HG02970 (cell line): ENCODE measurements around the gene CACNA1C.

Experiments
- ATAC-seq: cut with Tn5 transposase; IDR thresholded peaks from one replicate; pipeline ENCODE4 v1.9.1; 2021; ENCODE audit warnings: mild to moderate bottlenecking, moderate library complexity, moderate number of reproducible peaks; ENCODE audit not compliant: unreplicated experiment, low FRiP score

Gene CACNA1C

GRCh38 chr12:2191534-2192153, 138.9 kb downstream of the CACNA1C start:
- no peak for ATAC-seq

GRCh38 chr12:2192231-2192630, 139.4 kb downstream of the CACNA1C start:
- ATAC-seq, result no peak

- no peak for ATAC-seq
Measured at GRCh38 chr12:2194060-2194459, 141.3 kb downstream of the CACNA1C start.

- no peak for ATAC-seq
Measured at GRCh38 chr12:2194571-2194970, 141.8 kb downstream of the CACNA1C start.

GRCh38 chr12:2195085-2195484, 142.3 kb downstream of the CACNA1C start:
- no peak for ATAC-seq

GRCh38 chr12:2198005-2198501, 145.3 kb downstream of the CACNA1C start:
- ATAC-seq, result no peak

GRCh38 chr12:2198542-2198941, 145.8 kb downstream of the CACNA1C start:
- ATAC-seq, result no peak

- ATAC-seq, result no peak
Measured at GRCh38 chr12:2205996-2206395, 153.2 kb downstream of the CACNA1C start.

- no peak for ATAC-seq
Measured at GRCh38 chr12:2208837-2209635, 156.2 kb downstream of the CACNA1C start.

GRCh38 chr12:2211119-2211518, 158.3 kb downstream of the CACNA1C start:
- no peak for ATAC-seq

GRCh38 chr12:2212537-2212936, 159.8 kb downstream of the CACNA1C start:
- ATAC-seq, result no peak

GRCh38 chr12:2212971-2213869, 160.4 kb downstream of the CACNA1C start:
- no peak for ATAC-seq

GRCh38 chr12:2214411-2214810, 161.6 kb downstream of the CACNA1C start:
- ATAC-seq, result no peak

- ATAC-seq, result no peak
Measured at GRCh38 chr12:2215709-2216560, 163.1 kb downstream of the CACNA1C start.

GRCh38 chr12:2218706-2219105, 165.9 kb downstream of the CACNA1C start:
- no peak for ATAC-seq

GRCh38 chr12:2221030-2221621, 168.3 kb downstream of the CACNA1C start:
- ATAC-seq, result no peak

- ATAC-seq, result no peak
Measured at GRCh38 chr12:2222691-2223090, 169.9 kb downstream of the CACNA1C start.

GRCh38 chr12:2224961-2225360, 172.2 kb downstream of the CACNA1C start:
- ATAC-seq, result no peak

GRCh38 chr12:2225696-2226095, 172.9 kb downstream of the CACNA1C start:
- ATAC-seq, result no peak

GRCh38 chr12:2226641-2227040, 173.9 kb downstream of the CACNA1C start:
- ATAC-seq, result no peak
